Cerebellar cortex (tissue), 1 donor: ENCODE results near the gene NDC1.
"Not testable (repeated sequence)": the region's sequence is repeated elsewhere in the genome, so short reads cannot be mapped to it uniquely, and the experiment has no call there.

ENCODE experiments used
- DNase-seq: peaks from one replicate; pipeline ENCODE4 v3.0.0-alpha.2; 2015; ENCODE audit warnings: low spot score

Gene NDC1, protein sequence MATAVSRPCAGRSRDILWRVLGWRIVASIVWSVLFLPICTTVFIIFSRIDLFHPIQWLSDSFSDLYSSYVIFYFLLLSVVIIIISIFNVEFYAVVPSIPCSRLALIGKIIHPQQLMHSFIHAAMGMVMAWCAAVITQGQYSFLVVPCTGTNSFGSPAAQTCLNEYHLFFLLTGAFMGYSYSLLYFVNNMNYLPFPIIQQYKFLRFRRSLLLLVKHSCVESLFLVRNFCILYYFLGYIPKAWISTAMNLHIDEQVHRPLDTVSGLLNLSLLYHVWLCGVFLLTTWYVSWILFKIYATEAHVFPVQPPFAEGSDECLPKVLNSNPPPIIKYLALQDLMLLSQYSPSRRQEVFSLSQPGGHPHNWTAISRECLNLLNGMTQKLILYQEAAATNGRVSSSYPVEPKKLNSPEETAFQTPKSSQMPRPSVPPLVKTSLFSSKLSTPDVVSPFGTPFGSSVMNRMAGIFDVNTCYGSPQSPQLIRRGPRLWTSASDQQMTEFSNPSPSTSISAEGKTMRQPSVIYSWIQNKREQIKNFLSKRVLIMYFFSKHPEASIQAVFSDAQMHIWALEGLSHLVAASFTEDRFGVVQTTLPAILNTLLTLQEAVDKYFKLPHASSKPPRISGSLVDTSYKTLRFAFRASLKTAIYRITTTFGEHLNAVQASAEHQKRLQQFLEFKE

DNA sequence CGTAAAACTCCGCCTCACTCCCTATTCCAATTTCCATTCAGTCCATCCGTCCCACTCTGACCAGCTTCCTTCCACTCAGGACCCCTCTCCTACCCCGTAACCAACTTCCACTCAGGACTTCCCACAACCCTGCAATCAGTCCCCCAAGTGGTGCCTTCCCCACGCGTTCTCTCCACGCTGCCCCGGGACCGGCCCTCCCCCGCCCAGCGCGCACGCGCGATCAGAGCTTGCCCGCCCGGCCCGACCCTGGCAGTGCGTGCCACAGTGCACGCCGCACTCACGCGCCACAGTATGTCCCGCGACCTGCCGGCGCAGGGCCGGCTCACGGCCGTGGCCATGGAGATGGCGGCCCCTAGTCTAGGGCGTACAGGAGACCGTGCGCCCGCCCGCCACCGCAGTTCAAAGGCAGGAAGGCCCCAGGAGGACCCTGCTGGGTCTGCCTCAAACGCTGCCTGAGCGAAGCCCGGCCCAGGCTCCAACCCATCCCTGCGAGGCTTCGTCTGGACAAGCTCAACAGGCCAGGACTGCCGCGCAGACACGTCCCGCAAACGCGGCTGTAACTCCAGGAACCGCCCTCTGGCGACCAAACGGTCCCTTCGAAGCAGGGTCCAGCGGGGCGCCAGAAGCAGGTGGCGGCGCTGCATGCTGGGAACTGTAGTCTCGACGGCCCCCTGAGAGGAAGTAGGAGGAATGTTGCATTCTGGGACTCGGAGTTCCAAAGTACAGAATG lies at the start of gene NDC1:
Gene NDC1 (minus strand): TSS at position 373 of the 730 bp plus-strand sequence. CDS start 35 bp downstream, at position 338.
- DNase-seq: peak; percentile 99

DNA sequence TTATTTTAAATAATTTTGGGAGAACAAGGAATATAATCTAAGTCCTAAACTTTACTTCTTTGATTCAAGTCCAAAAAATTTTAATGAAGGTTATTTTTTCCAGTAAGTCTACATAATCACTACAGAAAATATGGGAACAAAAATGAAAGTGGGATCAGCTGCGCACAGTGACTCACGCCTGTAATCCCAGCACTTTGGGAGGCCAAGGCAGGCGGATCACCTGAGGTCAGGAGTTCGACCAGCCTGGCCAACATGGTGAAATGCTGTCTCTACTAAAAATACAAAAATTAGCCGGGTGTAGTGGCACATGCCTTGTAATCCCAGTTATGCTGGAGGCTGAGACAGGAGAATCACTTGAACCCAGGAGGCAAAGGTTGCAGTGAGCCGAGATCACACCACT lies 45.5 kb upstream of the NDC1 start:
- DNase-seq: not testable (repeated sequence)

DNA sequence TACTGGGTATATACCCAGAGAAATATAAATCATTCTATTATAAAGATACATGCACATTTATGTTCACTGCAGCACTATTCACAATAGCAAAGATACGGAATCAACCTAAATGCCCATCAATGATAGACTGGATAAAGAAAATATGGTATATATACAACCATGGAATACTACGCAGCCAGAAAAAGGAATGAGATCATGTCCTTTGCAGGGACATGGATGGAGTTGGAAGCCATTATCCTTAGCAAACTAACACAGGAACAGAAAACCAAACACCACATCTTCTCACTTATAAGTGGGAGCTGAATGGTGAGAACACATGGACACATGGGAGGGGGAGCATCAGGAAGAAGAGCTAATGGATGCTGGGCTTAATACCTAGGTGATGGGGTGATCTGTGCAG lies 43.8 kb upstream of the NDC1 start:
- DNase-seq: not testable (repeated sequence)

DNA sequence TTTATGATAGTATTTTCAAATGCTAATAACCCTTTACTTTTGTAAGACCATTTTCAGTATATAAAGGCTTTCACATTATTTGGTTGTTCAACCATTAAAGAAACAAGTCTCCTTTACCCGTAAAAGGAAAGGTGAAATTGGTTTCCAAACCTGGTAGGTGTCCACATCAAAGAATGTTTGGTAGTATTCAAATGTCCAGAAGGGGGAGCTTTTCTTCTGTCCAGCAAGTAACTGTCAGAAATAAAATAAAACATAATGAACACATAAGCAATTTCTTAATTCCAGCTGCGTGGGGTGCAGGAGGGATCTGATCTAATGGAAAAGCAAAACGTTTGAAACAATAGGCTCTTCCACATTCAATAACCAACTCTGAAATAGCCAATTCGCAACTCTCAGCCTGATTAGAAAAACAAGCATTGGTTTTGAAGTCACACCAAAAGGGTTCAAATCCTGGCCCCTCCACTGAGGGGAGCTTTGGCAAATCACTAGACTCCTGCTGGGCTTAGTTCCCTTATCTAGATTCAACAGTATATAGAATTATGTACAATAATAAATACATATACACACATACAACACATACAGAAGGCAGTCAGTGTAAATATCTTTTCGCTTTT lies 40.5 kb upstream of the NDC1 start:
- DNase-seq: peak; percentile 42

GRCh38 chr1:53875150-53875549 lies 37.1 kb upstream of the NDC1 start:
- DNase-seq: not testable (repeated sequence)

GRCh38 chr1:53871773-53872484 lies 33.8 kb upstream of the NDC1 start:
- DNase-seq: no peak

DNA sequence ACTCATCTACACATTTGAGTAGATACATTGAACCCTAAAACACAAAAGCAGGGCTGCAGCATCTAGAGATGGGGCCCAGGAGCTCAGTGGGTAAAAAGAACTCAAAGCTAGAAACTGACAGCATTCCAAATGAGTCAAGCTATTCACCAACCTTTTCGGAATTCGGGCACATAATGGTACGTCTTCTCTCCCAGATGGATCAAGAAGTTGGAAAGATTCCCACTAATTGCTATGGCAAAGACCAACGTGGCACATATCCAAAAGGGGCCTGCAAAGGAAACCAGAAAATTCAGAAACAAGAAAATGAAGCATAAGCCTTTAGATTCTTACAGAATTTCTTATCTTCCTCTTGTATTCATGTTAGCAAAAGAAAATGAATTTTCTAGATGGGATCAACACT lies 33.1 kb upstream of the NDC1 start:
- DNase-seq: no peak

- DNase-seq: no peak
Measured at GRCh38 chr1:53869454-53870117, 31.5 kb upstream of the NDC1 start.

DNA sequence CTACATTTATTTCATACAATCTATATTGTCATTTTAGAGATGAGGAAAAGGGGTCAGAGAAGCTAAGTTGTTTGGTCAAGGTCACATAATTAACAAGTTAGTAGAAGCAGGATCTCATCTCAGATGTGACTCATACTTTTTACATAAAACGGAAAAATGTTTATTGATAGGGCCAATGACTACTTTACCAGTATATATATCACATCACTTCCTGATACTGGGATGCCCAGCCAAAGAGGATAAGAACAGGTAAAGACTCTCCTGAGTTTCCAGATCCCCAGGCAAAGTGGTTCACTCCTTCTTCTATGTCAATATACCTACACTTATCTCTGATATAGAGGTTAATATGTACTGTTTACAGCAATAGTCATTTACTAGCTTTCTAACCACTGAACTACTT lies 30.5 kb upstream of the NDC1 start:
- DNase-seq: no peak

- DNase-seq: no peak
Measured at GRCh38 chr1:53862507-53862906, 24.4 kb upstream of the NDC1 start.

GRCh38 chr1:53860967-53861411 lies 22.9 kb upstream of the NDC1 start:
- DNase-seq: peak; percentile 64

DNA sequence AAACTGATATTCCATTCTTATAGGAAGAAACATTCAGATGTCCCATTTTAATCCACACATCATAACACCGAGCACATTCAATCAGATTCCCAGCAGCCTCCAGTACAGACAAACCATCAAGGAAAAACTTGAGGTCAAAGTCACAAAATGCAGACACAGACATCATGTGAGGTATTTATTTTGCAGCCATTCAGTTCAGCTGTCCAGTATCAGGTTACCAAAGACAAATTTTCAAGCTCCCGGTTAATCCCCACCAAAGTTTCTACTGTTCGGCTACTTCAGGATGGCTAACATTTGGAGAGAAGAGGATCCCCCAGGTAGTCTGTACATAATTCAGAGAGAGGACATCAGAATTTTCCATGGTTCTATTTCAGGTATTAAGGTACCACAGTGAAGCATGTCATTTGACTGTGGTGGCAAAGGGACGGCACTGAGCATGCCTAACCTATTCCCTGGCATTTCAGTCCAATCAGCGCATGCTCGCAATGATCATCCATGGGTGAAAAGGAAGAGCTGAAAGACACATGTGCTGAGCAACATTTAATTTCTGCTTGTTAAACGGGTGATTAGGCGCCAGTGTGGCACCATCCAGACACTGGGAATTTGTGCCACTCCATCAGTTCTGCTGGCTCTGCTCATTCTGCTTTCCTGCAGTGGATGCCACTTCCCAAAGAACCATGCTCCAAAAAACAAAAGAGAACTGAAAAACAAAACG lies 13.6 kb upstream of the NDC1 start:
- no peak for DNase-seq

- DNase-seq: no peak
Measured at GRCh38 chr1:53850082-53850673, 12.1 kb upstream of the NDC1 start.

- DNase-seq: no peak
Measured at GRCh38 chr1:53847980-53848379, 9.9 kb upstream of the NDC1 start.

DNA sequence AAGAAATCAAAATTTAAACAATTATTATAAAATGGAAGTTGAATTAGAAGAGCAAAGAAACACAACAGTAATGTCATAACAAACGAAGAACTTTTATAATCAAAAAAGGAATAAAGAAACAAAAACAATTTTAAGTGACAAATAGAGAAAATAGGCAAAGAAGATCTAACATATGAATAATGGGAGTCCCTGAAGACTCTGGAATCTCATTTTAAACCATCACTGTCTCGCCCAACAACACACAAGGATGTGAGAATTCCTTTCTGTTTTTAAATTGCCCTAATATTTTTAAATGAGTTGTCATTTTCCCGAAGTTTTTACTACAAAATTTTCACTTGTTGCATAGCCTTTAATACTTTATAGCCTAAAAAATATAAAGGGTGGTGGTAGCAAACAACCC lies 4.3 kb upstream of the NDC1 start:
- no peak for DNase-seq

DNA sequence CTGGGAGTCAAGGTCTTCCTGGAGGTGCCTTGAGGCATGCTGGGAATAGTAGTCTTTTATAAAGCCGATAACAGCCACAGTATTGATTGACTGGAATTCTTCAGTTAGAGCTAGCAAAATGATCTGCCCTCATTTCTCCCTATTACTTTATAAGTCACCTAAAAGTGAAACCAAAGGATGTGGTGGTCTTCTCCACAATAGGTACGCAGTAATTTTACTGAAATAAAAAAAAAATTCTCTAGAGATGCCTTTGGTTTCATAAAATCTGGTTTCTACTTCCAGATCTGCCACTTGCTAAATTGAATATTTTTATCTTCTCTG lies 518 bp upstream of the NDC1 start:
- DNase-seq: no peak

DNA sequence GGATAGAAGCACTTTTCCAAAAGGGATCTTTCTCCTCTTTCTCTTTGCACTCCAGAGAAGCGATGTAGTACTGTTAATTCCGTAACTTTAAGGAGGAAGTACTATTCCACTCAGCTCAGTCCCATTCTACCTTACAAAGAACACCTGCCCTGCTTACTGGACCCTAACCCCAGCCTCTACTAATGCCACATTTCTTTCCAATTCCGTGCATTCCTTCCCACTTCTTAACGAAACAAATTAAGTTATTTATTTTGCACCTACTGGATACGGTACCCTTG lies 511 bp downstream of the NDC1 start:
- no peak for DNase-seq

DNA sequence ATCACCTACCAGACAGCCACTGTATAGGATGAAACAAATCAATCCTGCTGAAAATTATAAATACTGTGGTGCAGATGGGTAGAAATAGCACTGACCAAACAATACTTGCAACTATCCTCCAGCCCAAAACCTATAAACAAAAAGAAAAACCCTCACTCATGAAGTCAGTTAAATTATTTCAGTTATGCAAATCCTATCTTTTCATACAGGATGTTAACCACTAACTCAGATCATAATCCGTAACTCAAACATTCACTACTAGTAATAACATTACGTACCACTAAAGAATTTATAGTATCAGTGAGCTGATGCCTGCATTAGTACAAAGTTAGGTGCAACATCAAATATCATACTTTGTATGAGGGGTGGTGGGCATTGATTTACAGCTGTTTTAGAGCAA lies 2.6 kb downstream of the NDC1 start:
- no peak for DNase-seq

GRCh38 chr1:53834776-53835175 lies 3.3 kb downstream of the NDC1 start:
- no peak for DNase-seq

- no peak for DNase-seq
Measured at GRCh38 chr1:53833393-53833792, 4.7 kb downstream of the NDC1 start.
